HL-60 (cell line): ENCODE measurements around the gene POLH.
"Not testable (repeated sequence)": the region's sequence is repeated elsewhere in the genome, so short reads cannot be mapped to it uniquely, and the experiment has no call there.

ENCODE experiments used
- DNase-seq, 2 experiments: peaks; one replicate each; pipeline ENCODE4 v3.0.0-alpha.2; 2010 to 2020; ENCODE audit warnings: low read depth in 1 of 2, low spot score in 1 of 2
- H3K27ac ChIP-seq: fragments of 250-450 bp; sonication (Bioruptor Pico); replicated peaks from 2 replicates; pipeline ENCODE4 v1.5.1; 2020; ENCODE audit warnings: mild to moderate bottlenecking, moderate library complexity
- H3K27me3 ChIP-seq: fragments of 250-450 bp; sonication (Bioruptor Pico); 2 replicates; pipeline ENCODE4 v1.5.1; 2021; ENCODE audit warnings: mild to moderate bottlenecking, moderate library complexity; ENCODE audit not compliant: insufficient read depth, poor library complexity, severe bottlenecking
- H3K4me3 ChIP-seq: replicated peaks from 2 replicates; pipeline ENCODE4 v1.5.1; 2011; ENCODE audit warnings: mild to moderate bottlenecking, control low read depth, low read length; ENCODE audit not compliant: insufficient read depth
- GABPA ChIP-seq: IDR thresholded peaks from 2 replicates; pipeline ENCODE4 v1.6.1; 2012; ENCODE audit warnings: low read depth
- POLR2AphosphoS5 ChIP-seq: IDR thresholded peaks from 2 replicates; pipeline ENCODE4 v1.6.1; 2012; ENCODE audit warnings: low read depth
- REST ChIP-seq: IDR thresholded peaks from 2 replicates; pipeline ENCODE4 v1.6.1; 2012; ENCODE audit warnings: low read depth; ENCODE audit not compliant: insufficient replicate concordance
- SPI1 ChIP-seq: IDR thresholded peaks from 2 replicates; pipeline ENCODE4 v1.6.1; 2012; ENCODE audit warnings: low read depth, mild to moderate bottlenecking, borderline replicate concordance
- TF ChIP-seq, protein P1 (sequence below): IDR thresholded peaks from one replicate; pipeline ENCODE4 v1.5.1; 2011; ENCODE audit warnings: low read length, control low read depth, inconsistent platforms; ENCODE audit not compliant: insufficient read depth

POLH gene

DNA sequence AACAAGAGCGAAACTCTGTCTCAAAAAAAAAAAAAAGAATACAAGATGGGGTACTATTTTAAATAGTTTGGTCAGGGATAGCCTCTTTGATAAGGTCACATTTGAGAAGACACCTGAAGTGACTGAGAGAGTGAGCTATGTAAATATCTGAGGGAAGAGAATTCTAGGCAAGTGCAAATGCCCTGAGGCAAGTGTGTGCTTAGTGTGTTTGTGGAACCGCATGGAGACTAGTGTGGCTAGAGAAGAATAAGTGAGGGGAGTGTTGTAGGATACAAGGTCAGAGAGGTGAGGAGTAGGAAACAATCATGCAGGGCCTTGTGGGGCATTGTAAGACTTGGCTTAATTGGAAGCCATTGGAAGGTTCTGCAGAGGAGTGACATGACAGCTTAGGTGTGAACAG lies 72.3 kb downstream of the POLH start:
- Histone ChIP-seq H3K27me3 (no peaks in the 10 kb centered on the region), H3K4me3 (no peak overlapping the region), H3K27ac (no peak overlapping the region)
- TF ChIP-seq REST (no peak), GABPA (no peak), POLR2AphosphoS5 (no peak), SPI1 (no peak)
- TF ChIP-seq, protein P1, sequence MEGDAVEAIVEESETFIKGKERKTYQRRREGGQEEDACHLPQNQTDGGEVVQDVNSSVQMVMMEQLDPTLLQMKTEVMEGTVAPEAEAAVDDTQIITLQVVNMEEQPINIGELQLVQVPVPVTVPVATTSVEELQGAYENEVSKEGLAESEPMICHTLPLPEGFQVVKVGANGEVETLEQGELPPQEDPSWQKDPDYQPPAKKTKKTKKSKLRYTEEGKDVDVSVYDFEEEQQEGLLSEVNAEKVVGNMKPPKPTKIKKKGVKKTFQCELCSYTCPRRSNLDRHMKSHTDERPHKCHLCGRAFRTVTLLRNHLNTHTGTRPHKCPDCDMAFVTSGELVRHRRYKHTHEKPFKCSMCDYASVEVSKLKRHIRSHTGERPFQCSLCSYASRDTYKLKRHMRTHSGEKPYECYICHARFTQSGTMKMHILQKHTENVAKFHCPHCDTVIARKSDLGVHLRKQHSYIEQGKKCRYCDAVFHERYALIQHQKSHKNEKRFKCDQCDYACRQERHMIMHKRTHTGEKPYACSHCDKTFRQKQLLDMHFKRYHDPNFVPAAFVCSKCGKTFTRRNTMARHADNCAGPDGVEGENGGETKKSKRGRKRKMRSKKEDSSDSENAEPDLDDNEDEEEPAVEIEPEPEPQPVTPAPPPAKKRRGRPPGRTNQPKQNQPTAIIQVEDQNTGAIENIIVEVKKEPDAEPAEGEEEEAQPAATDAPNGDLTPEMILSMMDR, result no peak
- DNase-seq, result no peak

DNA sequence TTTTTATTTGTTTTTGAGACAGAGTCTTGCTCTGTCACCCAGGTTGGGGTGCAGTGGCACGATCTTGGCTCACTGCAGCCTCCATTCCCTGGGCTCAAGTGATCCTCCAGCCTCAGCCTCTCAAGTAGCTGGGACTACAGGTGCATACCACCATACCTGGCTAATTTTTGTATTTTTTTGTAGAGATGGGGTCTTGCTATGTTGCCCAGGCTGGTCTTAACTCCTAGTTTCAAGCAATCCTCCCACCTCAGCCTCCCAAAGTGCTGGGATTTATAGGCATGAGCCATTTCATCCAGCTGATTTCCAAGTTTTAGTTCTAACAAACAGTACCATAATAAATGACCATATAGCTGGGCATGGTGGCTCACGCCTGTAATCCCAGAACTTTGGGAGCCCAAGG lies 76.8 kb downstream of the POLH start:
- H3K27me3 ChIP-seq, DNase-seq, H3K27ac ChIP-seq, H3K4me3 ChIP-seq: not testable (repeated sequence)

DNA sequence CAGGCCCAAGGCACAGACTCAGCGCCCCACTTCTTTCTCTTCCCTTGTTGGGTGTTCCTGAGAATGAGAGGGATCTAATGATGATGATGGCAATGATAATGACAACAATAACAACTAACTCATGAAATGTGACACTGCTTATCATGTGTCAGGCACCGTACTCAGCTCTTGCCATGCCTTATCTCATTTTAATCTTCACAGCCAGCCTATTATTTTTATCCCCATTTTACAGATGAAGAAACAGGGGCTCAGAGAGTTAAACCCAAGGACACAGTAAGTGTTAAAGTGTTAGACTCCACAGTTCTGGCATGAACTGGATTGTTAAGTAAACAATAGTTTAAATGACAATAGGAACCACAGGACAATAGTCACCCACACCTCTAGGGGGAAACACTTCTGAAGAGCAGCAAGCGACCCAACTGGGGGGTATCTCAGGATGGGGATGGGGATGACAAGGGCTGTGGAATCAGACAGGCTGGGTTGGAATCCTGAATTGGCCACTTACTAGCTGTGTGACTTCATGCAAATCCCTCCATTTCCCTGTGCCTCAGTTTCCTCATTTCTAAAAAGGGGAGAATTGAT lies 81.3 kb downstream of the POLH start:
- no peak overlapping the region for H3K4me3 ChIP-seq
- no peak for DNase-seq
- no peaks in the 10 kb centered on the region for H3K27me3 ChIP-seq
- no peak overlapping the region for H3K27ac ChIP-seq
- TF ChIP-seq SPI1, result no peak
- TF ChIP-seq POLR2AphosphoS5, result no peak
- TF ChIP-seq, protein P1, result no peak

DNA sequence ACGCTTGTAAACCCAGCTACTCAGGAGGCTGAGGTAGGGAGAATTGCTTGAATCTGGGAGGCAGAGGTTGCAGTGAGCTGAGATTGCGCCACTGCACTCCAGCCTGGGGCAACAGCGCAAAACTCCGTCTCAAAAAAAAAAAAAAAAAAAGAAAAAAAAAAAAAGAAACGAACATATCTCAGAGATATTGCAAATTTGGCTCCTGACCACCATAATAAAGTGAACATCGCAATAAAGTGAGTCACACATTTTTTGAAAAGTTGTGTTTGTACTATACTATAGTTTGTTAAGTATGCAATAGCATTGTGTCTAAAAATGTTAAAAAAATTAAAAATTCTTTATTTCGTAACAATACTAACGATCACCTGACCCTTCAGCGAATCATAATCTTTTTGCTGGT lies 82.2 kb downstream of the POLH start:
- no peak for DNase-seq
- TF ChIP-seq, protein P1, result no peak
- TF ChIP-seq POLR2AphosphoS5 (no peak), REST (no peak), GABPA (no peak), SPI1 (no peak)
- no peak overlapping the region for H3K4me3 ChIP-seq
- peak overlapping the region; percentile 8; the same call in 1 of the 2 replicates for H3K27ac ChIP-seq
- no peaks in the 10 kb centered on the region for H3K27me3 ChIP-seq

- DNase-seq, result not testable (repeated sequence)
These were observed 87.0 kb downstream of the POLH start for GRCh38 chr6:43662948-43663347.

More at GRCh38 chr6:43662948-43663347, 87.0 kb downstream of the POLH start:
- not testable (repeated sequence) for H3K27me3 ChIP-seq, H3K4me3 ChIP-seq, H3K27ac ChIP-seq
